HepG2 (cell line): Measurements from ENCODE around the gene PKIG. TPM values are rescaled to one million over a fixed set of nuclear protein-coding genes. Genes with fewer than 3 reads are reported as not detected.

ENCODE experiments used
- ATAC-seq: fragments of 200-7000 bp; cut with Tn5 transposase; 3 replicates; pipeline ENCODE4 v1.9.1; 2020; ENCODE audit warnings: mild to moderate bottlenecking, moderate library complexity
- BruUV-seq: library from RNA; stranded (reverse); fragments of 400-500 nt; replicated peaks from 2 replicates; lab custom pipeline; 2021; lab: Mats Ljungman, UMichigan
- CTCF ChIA-PET: fragments of 300-600 bp; formaldehyde crosslinking; extraction: SDS; loops from one replicate; lab custom pipeline; 2021; ENCODE audit warnings: low total read pairs, inconsistent platforms, low intra/inter-chr PET ratio; lab: Yijun Ruan, JAX
- POLR2A ChIA-PET: fragments of 350-600 bp; sonication (Branson Sonifier 250); formaldehyde crosslinking; loops from one replicate; lab custom pipeline; 2020; ENCODE audit warnings: antibody characterized with exemption, inconsistent platforms; lab: Yijun Ruan, JAX
- DNase-seq: peaks from one replicate; pipeline ENCODE4 v3.0.0-alpha.2; 2015; ENCODE audit warnings: low spot score
- FAIRE-seq: peaks from 3 replicates; lab custom pipeline; 2011; peaks lifted over from hg19 to GRCh38; lab: Jason Lieb, UNC
- H2AFZ ChIP-seq: one replicate; pipeline ENCODE4 v1.6.1; 2011; ENCODE audit warnings: low read length, inconsistent platforms
- H3K27ac ChIP-seq: fragments of 300-600 bp; 3 replicates; pipeline ENCODE4 v1.8.0; 2011; ENCODE audit warnings: mixed run types, mild to moderate bottlenecking, mixed read lengths, low read length, inconsistent platforms; ENCODE audit not compliant: insufficient read depth; ENCODE audit errors: extremely low read length
- H3K27me3 ChIP-seq, 2 experiments: fragments of 200-600 bp in 1 of 2; 2 replicates in 1 of 2; 3 replicates in 1 of 2; pipeline versions ENCODE4 v1.6.0 to v1.8.0; 2011; ENCODE audit warnings: low read length in 2 of 2, mild to moderate bottlenecking in 2 of 2, moderate library complexity in 2 of 2, inconsistent platforms in 1 of 2; ENCODE audit not compliant: insufficient read depth in 2 of 2, control insufficient read depth in 1 of 2
- H3K36me3 ChIP-seq, 2 experiments: fragments of 200-600 bp in 1 of 2; replicated peaks in 1 of 2; 2 replicates in 1 of 2; 3 replicates in 1 of 2; pipeline versions ENCODE4 v1.5.1 to v1.8.0; 2011; ENCODE audit warnings: low read length in 2 of 2, inconsistent platforms in 1 of 2; ENCODE audit not compliant: insufficient read depth in 2 of 2, control insufficient read depth in 1 of 2
- H3K4me1 ChIP-seq: 2 replicates; pipeline ENCODE4 v1.5.1; 2012; ENCODE audit warnings: low read length, inconsistent platforms; ENCODE audit not compliant: insufficient read depth
- H3K4me2 ChIP-seq: 2 replicates; pipeline ENCODE4 v1.6.0; 2011; ENCODE audit warnings: low read depth, low read length, inconsistent platforms
- H3K4me3 ChIP-seq, 3 experiments: fragments of 200-600 bp in 1 of 3; sonication (generic), shearing (Covaris generic) in 1 of 3; replicated peaks in 1 of 3; 2 replicates each; pipeline ENCODE4 v1.5.1; 2011 to 2016; ENCODE audit warnings: low read length in 3 of 3, inconsistent platforms in 2 of 3, low read depth in 2 of 3, mild to moderate bottlenecking in 2 of 3, control low read depth in 1 of 3, mixed read lengths in 1 of 3; ENCODE audit not compliant: insufficient read depth in 1 of 3
- H3K79me2 ChIP-seq: one replicate; pipeline ENCODE4 v1.6.1; 2011; ENCODE audit warnings: low read length, inconsistent platforms; ENCODE audit not compliant: insufficient read depth
- H3K9ac ChIP-seq: 2 replicates; pipeline ENCODE4 v1.6.0; 2011; ENCODE audit warnings: mild to moderate bottlenecking, low read depth, low read length, inconsistent platforms; ENCODE audit not compliant: insufficient read depth
- H3K9me3 ChIP-seq: 2 replicates; pipeline ENCODE4 v1.5.1; 2012; ENCODE audit warnings: mild to moderate bottlenecking, low read length
- H4K20me1 ChIP-seq: 2 replicates; pipeline ENCODE4 v1.6.0; 2011; ENCODE audit warnings: inconsistent platforms, mild to moderate bottlenecking, low read length, moderate library complexity; ENCODE audit not compliant: insufficient read depth
- NFIB ChIP-seq: sonication (generic); formaldehyde crosslinking; IDR thresholded peaks from 2 replicates; pipeline ENCODE4 v1.9.0; 2021; ENCODE audit warnings: missing genetic modification reagents, mild to moderate bottlenecking, borderline replicate concordance
- PHF5A ChIP-seq: IDR thresholded peaks from one replicate; pipeline ENCODE4 v1.6.1; 2018; ENCODE audit warnings: low read depth, missing genetic modification reagents; ENCODE audit not compliant: unreplicated experiment
- SAFB2 ChIP-seq: sonication (generic); formaldehyde crosslinking; IDR thresholded peaks from 2 replicates; pipeline ENCODE4 v1.5.1; 2020; ENCODE audit warnings: missing genetic modification reagents, low read depth, mild to moderate bottlenecking, borderline replicate concordance
- SOX6 ChIP-seq, 2 experiments: fragments of 450-650 bp in 1 of 2; sonication (generic) in 1 of 2; formaldehyde crosslinking in 1 of 2; IDR thresholded peaks; 2 replicates each; pipeline versions ENCODE4 v1.4.0 to v1.6.1; 2017 to 2020; ENCODE audit warnings: antibody characterized with exemption in 1 of 2, mild to moderate bottlenecking in 1 of 2, missing genetic modification reagents in 1 of 2
- ZNF101 ChIP-seq: sonication (generic); formaldehyde crosslinking; IDR thresholded peaks from 2 replicates; pipeline ENCODE4 v1.4.0; 2020; ENCODE audit warnings: mild to moderate bottlenecking, low read depth, missing genetic modification reagents, borderline replicate concordance
- ZNF768 ChIP-seq: sonication (generic); formaldehyde crosslinking; IDR thresholded peaks from 2 replicates; pipeline ENCODE4 v1.4.0; 2020; ENCODE audit warnings: missing genetic modification reagents
- WGBS: methylation state at CpG from one replicate; pipeline ENCODE4 v1.1.6; 2017; ENCODE audit warnings: low lambda C conversion rate; 5-methylcytosine and 5-hydroxymethylcytosine counted together
- in situ Hi-C: cut with HindIII; loops from 2 replicates; pipeline ENCODE4 v1.10.0; 2017; ENCODE audit warnings: low pct_unique_long_range_greater_than_20kb; ENCODE audit not compliant: extremely low pct_ligation_motif_present
- intact Hi-C: fragments of 100-400 bp; cut with micrococcal nuclease; formaldehyde crosslinking; loops from one replicate; pipeline ENCODE4 v1.10.0; 2022; ENCODE audit not compliant: unreplicated experiment
- polyA plus RNA-seq, 8 experiments: library from polyadenylated mRNA; depleted of rRNA in 3 of 8; stranded (reverse) in 7 of 8; unstranded in 1 of 8; fragments of >200 nt; fragmentation: Illumina TruSeq in 4 of 8; extraction: Trizol in 4 of 8; gene quantifications; 2 replicates each; pipeline versions ENCODE4 v1.2.1 to v1.2.3, GENCODE V29; 2011 to 2016; ENCODE audit warnings: low read depth in 4 of 8, missing spikeins in 1 of 8, mixed read lengths in 1 of 8; ENCODE audit not compliant: insufficient read depth in 1 of 8
- total RNA-seq, 5 experiments: library from RNA; depleted of rRNA; stranded (reverse); fragments of >200 nt; fragmentation: Illumina TruSeq; extraction: Trizol; gene quantifications; 2 replicates each; pipeline ENCODE4 v1.2.3, GENCODE V29; 2016; ENCODE audit warnings: low read depth in 1 of 5
- TF ChIP-seq, protein P1 (sequence below): sonication (generic); formaldehyde crosslinking; IDR thresholded peaks from 2 replicates; pipeline ENCODE4 v1.4.0; 2020; ENCODE audit warnings: missing genetic modification reagents
- TF ChIP-seq, protein P2 (sequence below): sonication (generic); formaldehyde crosslinking; IDR thresholded peaks from 2 replicates; pipeline ENCODE4 v1.5.0; 2020; ENCODE audit warnings: mild to moderate bottlenecking, missing genetic modification reagents

PKIG gene
- total and polyA plus RNA-seq, 2 of the 13 experiments (the other 11 are each of a cell fraction or from before 2014, with no cell fraction given) = 30.8 to 44.5 TPM

DNA sequence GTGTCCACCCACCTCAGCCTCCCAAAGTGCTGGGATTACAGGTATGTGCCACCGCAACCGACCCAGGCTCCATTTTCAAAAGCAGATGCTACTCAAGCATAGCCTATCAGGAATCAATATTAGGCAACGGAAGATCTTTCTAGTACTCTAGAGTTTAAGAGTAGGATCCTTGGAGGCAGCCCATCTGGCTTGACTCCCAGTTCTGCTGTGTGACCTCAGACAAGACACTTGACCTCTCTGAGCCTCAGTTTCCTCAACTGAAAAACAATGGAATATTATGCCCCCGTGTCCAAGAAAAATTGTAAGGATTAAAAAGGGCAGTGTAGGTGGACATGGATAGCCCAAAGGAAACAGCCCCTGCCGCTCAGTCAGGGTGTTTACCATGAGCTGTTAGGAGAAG, 54.7 kb downstream of the PKIG start:
- intact Hi-C loops = no loop called here
- no peaks in the 10 kb centered on the region for H3K79me2 ChIP-seq
- TF ChIP-seq PHF5A = no peak
- TF ChIP-seq, protein P1, sequence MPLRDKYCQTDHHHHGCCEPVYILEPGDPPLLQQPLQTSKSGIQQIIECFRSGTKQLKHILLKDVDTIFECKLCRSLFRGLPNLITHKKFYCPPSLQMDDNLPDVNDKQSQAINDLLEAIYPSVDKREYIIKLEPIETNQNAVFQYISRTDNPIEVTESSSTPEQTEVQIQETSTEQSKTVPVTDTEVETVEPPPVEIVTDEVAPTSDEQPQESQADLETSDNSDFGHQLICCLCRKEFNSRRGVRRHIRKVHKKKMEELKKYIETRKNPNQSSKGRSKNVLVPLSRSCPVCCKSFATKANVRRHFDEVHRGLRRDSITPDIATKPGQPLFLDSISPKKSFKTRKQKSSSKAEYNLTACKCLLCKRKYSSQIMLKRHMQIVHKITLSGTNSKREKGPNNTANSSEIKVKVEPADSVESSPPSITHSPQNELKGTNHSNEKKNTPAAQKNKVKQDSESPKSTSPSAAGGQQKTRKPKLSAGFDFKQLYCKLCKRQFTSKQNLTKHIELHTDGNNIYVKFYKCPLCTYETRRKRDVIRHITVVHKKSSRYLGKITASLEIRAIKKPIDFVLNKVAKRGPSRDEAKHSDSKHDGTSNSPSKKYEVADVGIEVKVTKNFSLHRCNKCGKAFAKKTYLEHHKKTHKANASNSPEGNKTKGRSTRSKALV (CRISPR knock-in tag) = no peak
- TF ChIP-seq NFIB (CRISPR knock-in tag) = no peak
- TF ChIP-seq SAFB2 (CRISPR knock-in tag) = no peak
- TF ChIP-seq ZNF101 = peak; percentile 97
- no peak for TF ChIP-seq SOX6 (IDR thresholded peaks at IDR 0.05)
- TF ChIP-seq SOX6 (CRISPR knock-in tag; IDR thresholded peaks at IDR 0.05) = no peak
- TF ChIP-seq, protein P2, sequence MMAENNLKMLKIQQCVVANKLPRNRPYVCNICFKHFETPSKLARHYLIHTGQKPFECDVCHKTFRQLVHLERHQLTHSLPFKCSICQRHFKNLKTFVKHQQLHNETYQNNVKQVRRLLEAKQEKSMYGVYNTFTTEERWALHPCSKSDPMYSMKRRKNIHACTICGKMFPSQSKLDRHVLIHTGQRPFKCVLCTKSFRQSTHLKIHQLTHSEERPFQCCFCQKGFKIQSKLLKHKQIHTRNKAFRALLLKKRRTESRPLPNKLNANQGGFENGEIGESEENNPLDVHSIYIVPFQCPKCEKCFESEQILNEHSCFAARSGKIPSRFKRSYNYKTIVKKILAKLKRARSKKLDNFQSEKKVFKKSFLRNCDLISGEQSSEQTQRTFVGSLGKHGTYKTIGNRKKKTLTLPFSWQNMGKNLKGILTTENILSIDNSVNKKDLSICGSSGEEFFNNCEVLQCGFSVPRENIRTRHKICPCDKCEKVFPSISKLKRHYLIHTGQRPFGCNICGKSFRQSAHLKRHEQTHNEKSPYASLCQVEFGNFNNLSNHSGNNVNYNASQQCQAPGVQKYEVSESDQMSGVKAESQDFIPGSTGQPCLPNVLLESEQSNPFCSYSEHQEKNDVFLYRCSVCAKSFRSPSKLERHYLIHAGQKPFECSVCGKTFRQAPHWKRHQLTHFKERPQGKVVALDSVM (CRISPR knock-in tag) = no peak
- TF ChIP-seq ZNF768 = peak; percentile 62; the same call in 1 of the 2 replicates
- no peak overlapping the region for H3K4me3 ChIP-seq
- H3K9ac ChIP-seq = no peak overlapping the region
- H4K20me1 ChIP-seq = no peaks in the 10 kb centered on the region
- no peaks in the 10 kb centered on the region for H3K27me3 ChIP-seq
- in situ Hi-C loops = no loop called here
- BruUV-seq = no TSS peak
- H3K4me2 ChIP-seq = no peak overlapping the region
- FAIRE-seq = no peak
- no peak for ATAC-seq
- no peaks in the 10 kb centered on the region for H3K36me3 ChIP-seq
- no peaks in the 10 kb centered on the region for H3K9me3 ChIP-seq
- ChIA-PET POLR2A (no interaction called here), CTCF (no interaction called here)
- H2AFZ ChIP-seq = no peak overlapping the region
- DNase-seq = no peak
- 89% methylated on average over 5 of the region's 5 CpGs for WGBS
- H3K27ac ChIP-seq = no peak overlapping the region
- peaks cover 10% of the 10 kb centered on the region for H3K4me1 ChIP-seq
